ENCODE measurements around the gene MACROH2A1.

DNA sequence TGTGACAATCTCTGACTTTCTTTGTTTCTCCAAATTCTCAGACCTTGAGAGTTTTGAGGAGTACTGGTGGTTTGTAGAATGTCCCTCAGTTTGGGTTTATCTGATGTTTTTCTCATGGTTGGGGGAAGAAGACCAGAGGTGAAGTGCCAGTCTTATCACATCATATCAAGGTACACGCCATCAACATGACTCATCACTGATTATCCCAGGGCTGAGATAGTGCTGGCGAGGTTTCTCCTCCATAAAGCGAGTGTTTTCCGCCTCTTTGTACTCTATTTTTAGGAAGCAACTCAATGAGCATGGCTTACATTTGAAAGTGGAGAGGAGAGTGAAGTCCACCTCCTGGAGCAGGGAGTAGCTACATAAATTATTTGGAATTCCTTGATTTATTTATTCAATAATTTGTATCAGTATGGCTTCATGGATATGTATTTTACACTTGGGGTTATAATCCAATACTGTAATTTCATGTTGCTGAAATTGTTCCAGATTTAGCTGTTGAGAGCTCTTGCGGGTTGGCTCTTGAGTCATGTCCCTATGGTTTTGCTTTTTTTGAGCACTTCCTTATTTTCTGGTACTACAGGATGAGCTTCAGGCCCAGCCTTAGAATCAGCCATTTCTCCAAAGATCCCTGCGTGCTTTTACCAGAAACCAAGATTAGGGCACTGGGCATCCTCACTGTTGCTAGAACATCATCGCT is 24.3 kb upstream of the MACROH2A1 start:
- TF ChIP-seq ETV6 (CRISPR knock-in tag; IDR thresholded peaks at IDR 0.05), result no peak
- TF ChIP-seq, protein P1, sequence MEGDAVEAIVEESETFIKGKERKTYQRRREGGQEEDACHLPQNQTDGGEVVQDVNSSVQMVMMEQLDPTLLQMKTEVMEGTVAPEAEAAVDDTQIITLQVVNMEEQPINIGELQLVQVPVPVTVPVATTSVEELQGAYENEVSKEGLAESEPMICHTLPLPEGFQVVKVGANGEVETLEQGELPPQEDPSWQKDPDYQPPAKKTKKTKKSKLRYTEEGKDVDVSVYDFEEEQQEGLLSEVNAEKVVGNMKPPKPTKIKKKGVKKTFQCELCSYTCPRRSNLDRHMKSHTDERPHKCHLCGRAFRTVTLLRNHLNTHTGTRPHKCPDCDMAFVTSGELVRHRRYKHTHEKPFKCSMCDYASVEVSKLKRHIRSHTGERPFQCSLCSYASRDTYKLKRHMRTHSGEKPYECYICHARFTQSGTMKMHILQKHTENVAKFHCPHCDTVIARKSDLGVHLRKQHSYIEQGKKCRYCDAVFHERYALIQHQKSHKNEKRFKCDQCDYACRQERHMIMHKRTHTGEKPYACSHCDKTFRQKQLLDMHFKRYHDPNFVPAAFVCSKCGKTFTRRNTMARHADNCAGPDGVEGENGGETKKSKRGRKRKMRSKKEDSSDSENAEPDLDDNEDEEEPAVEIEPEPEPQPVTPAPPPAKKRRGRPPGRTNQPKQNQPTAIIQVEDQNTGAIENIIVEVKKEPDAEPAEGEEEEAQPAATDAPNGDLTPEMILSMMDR (IDR thresholded peaks at IDR 0.05), result no peak
- TF ChIP-seq TEAD1 (CRISPR knock-in tag; IDR thresholded peaks at IDR 0.05), result no peak
- TF ChIP-seq ZNF263 (CRISPR knock-in tag; IDR thresholded peaks at IDR 0.05; ENCODE audit: low read depth), result no peak
- no peak for TF ChIP-seq NFYB (CRISPR knock-in tag; conservative IDR thresholded peaks at IDR 0.05; ENCODE audit: low read depth)
- TF ChIP-seq ESRRA (CRISPR knock-in tag; IDR thresholded peaks at IDR 0.05; ENCODE audit: borderline replicate concordance), result no peak
- TF ChIP-seq, protein P2, sequence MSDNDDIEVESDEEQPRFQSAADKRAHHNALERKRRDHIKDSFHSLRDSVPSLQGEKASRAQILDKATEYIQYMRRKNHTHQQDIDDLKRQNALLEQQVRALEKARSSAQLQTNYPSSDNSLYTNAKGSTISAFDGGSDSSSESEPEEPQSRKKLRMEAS (CRISPR knock-in tag; IDR thresholded peaks at IDR 0.05), result no peak
- no peak for TF ChIP-seq SP1 (CRISPR knock-in tag; conservative IDR thresholded peaks at IDR 0.05)
- TF ChIP-seq, protein P3, sequence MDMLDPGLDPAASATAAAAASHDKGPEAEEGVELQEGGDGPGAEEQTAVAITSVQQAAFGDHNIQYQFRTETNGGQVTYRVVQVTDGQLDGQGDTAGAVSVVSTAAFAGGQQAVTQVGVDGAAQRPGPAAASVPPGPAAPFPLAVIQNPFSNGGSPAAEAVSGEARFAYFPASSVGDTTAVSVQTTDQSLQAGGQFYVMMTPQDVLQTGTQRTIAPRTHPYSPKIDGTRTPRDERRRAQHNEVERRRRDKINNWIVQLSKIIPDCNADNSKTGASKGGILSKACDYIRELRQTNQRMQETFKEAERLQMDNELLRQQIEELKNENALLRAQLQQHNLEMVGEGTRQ (CRISPR knock-in tag; IDR thresholded peaks at IDR 0.05), result no peak
- no peak for TF ChIP-seq KAT7 (CRISPR knock-in tag; IDR thresholded peaks at IDR 0.05; ENCODE audit: borderline replicate concordance)
- TF ChIP-seq, protein P4, sequence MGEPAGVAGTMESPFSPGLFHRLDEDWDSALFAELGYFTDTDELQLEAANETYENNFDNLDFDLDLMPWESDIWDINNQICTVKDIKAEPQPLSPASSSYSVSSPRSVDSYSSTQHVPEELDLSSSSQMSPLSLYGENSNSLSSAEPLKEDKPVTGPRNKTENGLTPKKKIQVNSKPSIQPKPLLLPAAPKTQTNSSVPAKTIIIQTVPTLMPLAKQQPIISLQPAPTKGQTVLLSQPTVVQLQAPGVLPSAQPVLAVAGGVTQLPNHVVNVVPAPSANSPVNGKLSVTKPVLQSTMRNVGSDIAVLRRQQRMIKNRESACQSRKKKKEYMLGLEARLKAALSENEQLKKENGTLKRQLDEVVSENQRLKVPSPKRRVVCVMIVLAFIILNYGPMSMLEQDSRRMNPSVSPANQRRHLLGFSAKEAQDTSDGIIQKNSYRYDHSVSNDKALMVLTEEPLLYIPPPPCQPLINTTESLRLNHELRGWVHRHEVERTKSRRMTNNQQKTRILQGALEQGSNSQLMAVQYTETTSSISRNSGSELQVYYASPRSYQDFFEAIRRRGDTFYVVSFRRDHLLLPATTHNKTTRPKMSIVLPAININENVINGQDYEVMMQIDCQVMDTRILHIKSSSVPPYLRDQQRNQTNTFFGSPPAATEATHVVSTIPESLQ (CRISPR knock-in tag; IDR thresholded peaks at IDR 0.05), result no peak
- TF ChIP-seq, protein P5, sequence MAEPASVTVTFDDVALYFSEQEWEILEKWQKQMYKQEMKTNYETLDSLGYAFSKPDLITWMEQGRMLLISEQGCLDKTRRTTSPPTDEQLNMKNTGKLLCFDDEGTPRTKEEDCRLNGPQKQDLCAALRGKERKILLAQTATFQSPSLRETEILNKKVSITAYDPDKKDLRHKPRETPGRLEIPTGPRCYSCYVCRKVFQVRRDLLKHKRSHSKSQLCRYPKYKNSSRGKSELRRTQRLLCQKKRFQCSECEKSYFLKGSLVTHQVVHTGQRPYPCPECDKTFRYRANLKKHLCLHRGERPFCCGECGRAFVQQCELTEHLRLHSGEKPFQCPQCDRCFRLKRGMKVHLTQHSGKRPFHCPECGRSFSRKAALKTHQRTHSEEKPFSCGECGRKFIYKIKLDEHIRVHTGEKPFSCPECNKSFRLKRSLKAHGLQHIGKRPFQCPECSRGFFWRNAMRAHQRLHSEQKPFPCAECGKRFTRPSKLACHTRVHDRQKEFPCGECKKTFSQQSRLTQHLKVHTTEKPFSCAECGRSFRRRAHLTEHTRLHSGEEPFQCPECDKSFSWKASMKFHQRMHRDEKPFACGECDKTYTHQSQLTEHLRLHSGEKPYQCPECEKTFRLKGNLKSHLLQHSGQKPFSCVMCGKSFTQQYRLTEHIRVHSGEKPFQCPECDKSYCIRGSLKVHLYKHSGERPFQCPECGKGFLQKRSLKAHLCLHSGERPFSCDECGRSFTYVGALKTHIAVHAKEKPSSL (CRISPR knock-in tag; conservative IDR thresholded peaks at IDR 0.05), result no peak
- TF ChIP-seq, protein P6, sequence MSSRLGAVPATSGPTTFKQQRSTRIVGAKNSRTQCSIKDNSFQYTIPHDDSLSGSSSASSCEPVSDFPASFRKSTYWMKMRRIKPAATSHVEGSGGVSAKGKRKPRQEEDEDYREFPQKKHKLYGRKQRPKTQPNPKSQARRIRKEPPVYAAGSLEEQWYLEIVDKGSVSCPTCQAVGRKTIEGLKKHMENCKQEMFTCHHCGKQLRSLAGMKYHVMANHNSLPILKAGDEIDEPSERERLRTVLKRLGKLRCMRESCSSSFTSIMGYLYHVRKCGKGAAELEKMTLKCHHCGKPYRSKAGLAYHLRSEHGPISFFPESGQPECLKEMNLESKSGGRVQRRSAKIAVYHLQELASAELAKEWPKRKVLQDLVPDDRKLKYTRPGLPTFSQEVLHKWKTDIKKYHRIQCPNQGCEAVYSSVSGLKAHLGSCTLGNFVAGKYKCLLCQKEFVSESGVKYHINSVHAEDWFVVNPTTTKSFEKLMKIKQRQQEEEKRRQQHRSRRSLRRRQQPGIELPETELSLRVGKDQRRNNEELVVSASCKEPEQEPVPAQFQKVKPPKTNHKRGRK (CRISPR knock-in tag; IDR thresholded peaks at IDR 0.05; ENCODE audit: borderline replicate concordance), result no peak
- TF ChIP-seq, protein P7, sequence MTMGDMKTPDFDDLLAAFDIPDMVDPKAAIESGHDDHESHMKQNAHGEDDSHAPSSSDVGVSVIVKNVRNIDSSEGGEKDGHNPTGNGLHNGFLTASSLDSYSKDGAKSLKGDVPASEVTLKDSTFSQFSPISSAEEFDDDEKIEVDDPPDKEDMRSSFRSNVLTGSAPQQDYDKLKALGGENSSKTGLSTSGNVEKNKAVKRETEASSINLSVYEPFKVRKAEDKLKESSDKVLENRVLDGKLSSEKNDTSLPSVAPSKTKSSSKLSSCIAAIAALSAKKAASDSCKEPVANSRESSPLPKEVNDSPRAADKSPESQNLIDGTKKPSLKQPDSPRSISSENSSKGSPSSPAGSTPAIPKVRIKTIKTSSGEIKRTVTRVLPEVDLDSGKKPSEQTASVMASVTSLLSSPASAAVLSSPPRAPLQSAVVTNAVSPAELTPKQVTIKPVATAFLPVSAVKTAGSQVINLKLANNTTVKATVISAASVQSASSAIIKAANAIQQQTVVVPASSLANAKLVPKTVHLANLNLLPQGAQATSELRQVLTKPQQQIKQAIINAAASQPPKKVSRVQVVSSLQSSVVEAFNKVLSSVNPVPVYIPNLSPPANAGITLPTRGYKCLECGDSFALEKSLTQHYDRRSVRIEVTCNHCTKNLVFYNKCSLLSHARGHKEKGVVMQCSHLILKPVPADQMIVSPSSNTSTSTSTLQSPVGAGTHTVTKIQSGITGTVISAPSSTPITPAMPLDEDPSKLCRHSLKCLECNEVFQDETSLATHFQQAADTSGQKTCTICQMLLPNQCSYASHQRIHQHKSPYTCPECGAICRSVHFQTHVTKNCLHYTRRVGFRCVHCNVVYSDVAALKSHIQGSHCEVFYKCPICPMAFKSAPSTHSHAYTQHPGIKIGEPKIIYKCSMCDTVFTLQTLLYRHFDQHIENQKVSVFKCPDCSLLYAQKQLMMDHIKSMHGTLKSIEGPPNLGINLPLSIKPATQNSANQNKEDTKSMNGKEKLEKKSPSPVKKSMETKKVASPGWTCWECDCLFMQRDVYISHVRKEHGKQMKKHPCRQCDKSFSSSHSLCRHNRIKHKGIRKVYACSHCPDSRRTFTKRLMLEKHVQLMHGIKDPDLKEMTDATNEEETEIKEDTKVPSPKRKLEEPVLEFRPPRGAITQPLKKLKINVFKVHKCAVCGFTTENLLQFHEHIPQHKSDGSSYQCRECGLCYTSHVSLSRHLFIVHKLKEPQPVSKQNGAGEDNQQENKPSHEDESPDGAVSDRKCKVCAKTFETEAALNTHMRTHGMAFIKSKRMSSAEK (CRISPR knock-in tag; IDR thresholded peaks at IDR 0.05; ENCODE audit: borderline replicate concordance), result no peak
